DOHH2 (cell line): ENCODE results near the gene OLFM1.

ENCODE experiments used
- EZH2phosphoT487 ChIP-seq: fragments of 200-600 bp; sonication (generic); IDR thresholded peaks from 2 replicates; pipeline ENCODE4 v1.6.1; 2017; ENCODE audit warnings: borderline replicate concordance, mild to moderate bottlenecking, antibody characterized with exemption, low read length, moderate library complexity, mixed read lengths
- TF ChIP-seq, protein P1 (sequence below): fragments of 200-600 bp; sonication (generic); IDR thresholded peaks from one replicate; pipeline ENCODE4 v1.5.1; 2014; ENCODE audit warnings: antibody characterized with exemption, mild to moderate bottlenecking, low read depth, low read length; ENCODE audit not compliant: poor library complexity, severe bottlenecking

DNA sequence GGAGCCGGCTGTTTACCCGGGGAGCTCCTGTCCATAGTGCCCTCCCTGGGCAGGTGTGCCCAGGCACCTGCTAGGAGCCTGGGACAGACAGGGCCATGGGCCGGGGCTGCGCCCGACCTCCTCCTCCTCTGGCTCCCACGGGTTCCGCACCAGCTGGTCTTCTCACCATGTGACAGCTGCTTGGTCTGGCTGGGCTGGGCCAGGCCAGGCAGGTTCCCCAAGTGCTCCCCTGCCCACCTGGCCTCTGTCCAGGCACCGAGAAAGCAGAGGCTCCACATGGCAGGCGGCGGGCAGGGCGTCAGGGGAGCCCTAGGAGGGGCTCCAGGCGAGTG is 60.0 kb downstream of the OLFM1 start:
- TF ChIP-seq, protein P1, sequence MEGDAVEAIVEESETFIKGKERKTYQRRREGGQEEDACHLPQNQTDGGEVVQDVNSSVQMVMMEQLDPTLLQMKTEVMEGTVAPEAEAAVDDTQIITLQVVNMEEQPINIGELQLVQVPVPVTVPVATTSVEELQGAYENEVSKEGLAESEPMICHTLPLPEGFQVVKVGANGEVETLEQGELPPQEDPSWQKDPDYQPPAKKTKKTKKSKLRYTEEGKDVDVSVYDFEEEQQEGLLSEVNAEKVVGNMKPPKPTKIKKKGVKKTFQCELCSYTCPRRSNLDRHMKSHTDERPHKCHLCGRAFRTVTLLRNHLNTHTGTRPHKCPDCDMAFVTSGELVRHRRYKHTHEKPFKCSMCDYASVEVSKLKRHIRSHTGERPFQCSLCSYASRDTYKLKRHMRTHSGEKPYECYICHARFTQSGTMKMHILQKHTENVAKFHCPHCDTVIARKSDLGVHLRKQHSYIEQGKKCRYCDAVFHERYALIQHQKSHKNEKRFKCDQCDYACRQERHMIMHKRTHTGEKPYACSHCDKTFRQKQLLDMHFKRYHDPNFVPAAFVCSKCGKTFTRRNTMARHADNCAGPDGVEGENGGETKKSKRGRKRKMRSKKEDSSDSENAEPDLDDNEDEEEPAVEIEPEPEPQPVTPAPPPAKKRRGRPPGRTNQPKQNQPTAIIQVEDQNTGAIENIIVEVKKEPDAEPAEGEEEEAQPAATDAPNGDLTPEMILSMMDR = no peak
- no peak for TF ChIP-seq EZH2phosphoT487
